ENCODE data around the gene ARL8A. TPM values are rescaled to one million over a fixed set of nuclear protein-coding genes. Genes with fewer than 3 reads are reported as not detected.

ARL8A gene
- total and polyA plus RNA-seq, 2 experiments from 2014 or later = 32.5 to 33.9 TPM

GRCh38 chr1:202122639-202123335 is 21.8 kb downstream of the ARL8A start, which contains the start of gene GPR37L1:
GPR37L1 (plus strand) TSS chr1:202122917; CDS start chr1:202122964, 47 bp downstream.
- Histone ChIP-seq H3F3A (ENCODE audit: insufficient read depth) (no peaks in the 10 kb centered on the region), H2AFZ (no peak within 1 kb of the TSS), H3K4me3 (no peak within 1 kb of the TSS), H3K4me1 (ENCODE audit: insufficient read depth) (no peaks in the 10 kb centered on the region), H4K20me1 (ENCODE audit: insufficient read depth) (no peaks in the 10 kb centered on the region), H3K27ac (no peak within 1 kb of the TSS), H3K36me3 (ENCODE audit: low read depth) (no peaks in the 10 kb centered on the region), H3K4me2 (ENCODE audit: unreplicated experiment) (no peak within 1 kb of the TSS), H3K9me3 (ENCODE audit: low read depth) (no peaks in the 10 kb centered on the region), H3K9ac (no peak within 1 kb of the TSS), H3K79me2 (ENCODE audit: insufficient read depth) (no peaks in the 10 kb centered on the region), H3K9me2 (ENCODE audit: insufficient read depth) (no peaks in the 10 kb centered on the region), H3K27me3 (replicated peaks; ENCODE audit: insufficient read depth) (no peaks in the 10 kb centered on the region; the same call in none of the 2 replicates)
- TF ChIP-seq EZH2 (IDR thresholded peaks at IDR 0.05; ENCODE audit: insufficient read depth, poor library complexity, severe bottlenecking) (no peak), EZH2phosphoT487 (IDR thresholded peaks at IDR 0.05; ENCODE audit: insufficient read depth, low read depth) (no peak)
- peak; percentile 36 for DNase-seq
- 64 to 72% methylated on average over 18 to 19 of the region's 19 CpGs for WGBS, 2 experiments (ENCODE audit: low coverage in 1 of 2, low lambda C conversion rate in 2 of 2, missing lambda C conversion rate in 2 of 2)
- in situ Hi-C loops (cut with MboI) = loop anchor here (25.0 kb wide), 1 partner anchor 235 kb away; the partner anchor contains the start of gene SHISA4

DNA sequence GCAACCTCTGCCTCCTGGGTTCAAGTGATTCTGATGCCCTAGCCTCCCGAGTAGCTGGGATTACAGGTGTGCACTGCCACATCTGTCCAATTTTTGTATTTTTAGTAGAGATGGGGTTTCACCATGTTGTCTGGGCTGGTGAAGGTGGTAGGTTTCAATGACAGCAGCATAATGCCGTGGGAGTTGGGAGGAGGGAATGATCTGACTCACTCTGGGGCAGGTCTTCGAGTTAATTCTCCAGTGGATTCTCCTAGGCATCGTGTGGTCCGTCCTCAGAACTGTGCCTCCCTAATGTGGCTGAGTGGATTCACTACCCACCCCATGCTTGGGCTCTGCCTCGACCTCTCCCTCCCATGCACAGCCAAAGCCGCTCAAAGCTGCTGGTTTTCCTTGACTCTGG is 23.5 kb downstream of the ARL8A start:
- in situ Hi-C loops (cut with MboI) = loop anchor here (25.0 kb wide), 1 partner anchor 234 kb away; the partner anchor contains the start of gene SHISA4
- DNase-seq = peak; percentile 52
- Histone ChIP-seq H3K9me3 (ENCODE audit: low read depth) (no peaks in the 10 kb centered on the region), H3K27ac (no peak overlapping the region), H3K4me2 (ENCODE audit: unreplicated experiment) (no peak overlapping the region), H3K9ac (no peak overlapping the region), H3K36me3 (ENCODE audit: low read depth) (no peaks in the 10 kb centered on the region), H3K27me3 (replicated peaks; ENCODE audit: insufficient read depth) (no peaks in the 10 kb centered on the region; the same call in none of the 2 replicates), H3K4me3 (no peak overlapping the region), H3K9me2 (ENCODE audit: insufficient read depth) (no peaks in the 10 kb centered on the region), H3F3A (ENCODE audit: insufficient read depth) (no peaks in the 10 kb centered on the region), H3K4me1 (ENCODE audit: insufficient read depth) (no peaks in the 10 kb centered on the region), H3K79me2 (ENCODE audit: insufficient read depth) (no peaks in the 10 kb centered on the region), H4K20me1 (ENCODE audit: insufficient read depth) (no peaks in the 10 kb centered on the region), H2AFZ (no peak overlapping the region)
- TF ChIP-seq EZH2 (IDR thresholded peaks at IDR 0.05; ENCODE audit: insufficient read depth, poor library complexity, severe bottlenecking) (no peak), EZH2phosphoT487 (IDR thresholded peaks at IDR 0.05; ENCODE audit: insufficient read depth, low read depth) (no peak)
- WGBS, 2 experiments (ENCODE audit: low coverage in 1 of 2, low lambda C conversion rate in 2 of 2, missing lambda C conversion rate in 2 of 2) = 54 to 57% methylated on average over 7 of the region's 7 CpGs

GRCh38 chr1:202117898-202118371 is 26.6 kb downstream of the ARL8A start:
- H3K9me3 ChIP-seq (ENCODE audit: low read depth) = no peaks in the 10 kb centered on the region
- H3K27ac ChIP-seq = no peak overlapping the region
- H2AFZ ChIP-seq = no peak overlapping the region
- H4K20me1 ChIP-seq (ENCODE audit: insufficient read depth) = no peaks in the 10 kb centered on the region
- DNase-seq = no peak
- H3K4me1 ChIP-seq (ENCODE audit: insufficient read depth) = 0 out of 2 replicates have a peak, but pooled peaks cover 4% of the 10 kb centered on the region
- H3K4me3 ChIP-seq = no peak overlapping the region
- TF ChIP-seq EZH2phosphoT487 (IDR thresholded peaks at IDR 0.05; ENCODE audit: insufficient read depth, low read depth) = no peak
- no peak for TF ChIP-seq EZH2 (IDR thresholded peaks at IDR 0.05; ENCODE audit: insufficient read depth, poor library complexity, severe bottlenecking)
- no peaks in the 10 kb centered on the region for H3K36me3 ChIP-seq (ENCODE audit: low read depth)
- no peak overlapping the region for H3K9ac ChIP-seq
- H3K9me2 ChIP-seq (ENCODE audit: insufficient read depth) = no peaks in the 10 kb centered on the region
- no peaks in the 10 kb centered on the region for H3K79me2 ChIP-seq (ENCODE audit: insufficient read depth)
- WGBS, 2 experiments (ENCODE audit: low coverage in 1 of 2, low lambda C conversion rate in 2 of 2, missing lambda C conversion rate in 2 of 2) = 55 to 57% methylated on average over 10 of the region's 10 CpGs
- H3F3A ChIP-seq (ENCODE audit: insufficient read depth) = no peaks in the 10 kb centered on the region; the same call in 1 of the 2 replicates
- in situ Hi-C loops (cut with MboI) = loop anchor here (5.0 to 25.0 kb wide), 2 partner anchors 106 to 231 kb away; partner anchors contain the start of genes ELF3 and SHISA4
- H3K27me3 ChIP-seq (replicated peaks; ENCODE audit: insufficient read depth) = no peaks in the 10 kb centered on the region; the same call in 1 of the 2 replicates
- H3K4me2 ChIP-seq (ENCODE audit: unreplicated experiment) = no peak overlapping the region

- H3K9ac ChIP-seq = no peak overlapping the region
- no peak overlapping the region for H3K27ac ChIP-seq
- no peak overlapping the region for H3K4me2 ChIP-seq (ENCODE audit: unreplicated experiment)
- H4K20me1 ChIP-seq (ENCODE audit: insufficient read depth) = no peaks in the 10 kb centered on the region
- no peaks in the 10 kb centered on the region for H3K9me3 ChIP-seq (ENCODE audit: low read depth)
- H3F3A ChIP-seq (ENCODE audit: insufficient read depth) = no peaks in the 10 kb centered on the region; the same call in 1 of the 2 replicates
- no peak overlapping the region for H2AFZ ChIP-seq
- H3K4me3 ChIP-seq = no peak overlapping the region
- WGBS, 2 experiments (ENCODE audit: low coverage in 1 of 2, low lambda C conversion rate in 2 of 2, missing lambda C conversion rate in 2 of 2) = 87 to 93% methylated on average over 8 of the region's 8 CpGs
- H3K4me1 ChIP-seq (ENCODE audit: insufficient read depth) = 0 out of 2 replicates have a peak, but pooled peaks cover 6% of the 10 kb centered on the region
- in situ Hi-C loops (cut with MboI) = loop anchor here (5.0 to 25.0 kb wide), 2 partner anchors 104 to 229 kb away; partner anchors contain the start of genes ELF3 and SHISA4
- no peak for TF ChIP-seq EZH2 (IDR thresholded peaks at IDR 0.05; ENCODE audit: insufficient read depth, poor library complexity, severe bottlenecking)
- no peak for TF ChIP-seq EZH2phosphoT487 (IDR thresholded peaks at IDR 0.05; ENCODE audit: insufficient read depth, low read depth)
- H3K36me3 ChIP-seq (ENCODE audit: low read depth) = no peaks in the 10 kb centered on the region
- H3K9me2 ChIP-seq (ENCODE audit: insufficient read depth) = no peaks in the 10 kb centered on the region
- H3K79me2 ChIP-seq (ENCODE audit: insufficient read depth) = no peaks in the 10 kb centered on the region
- H3K27me3 ChIP-seq (replicated peaks; ENCODE audit: insufficient read depth) = no peaks in the 10 kb centered on the region; the same call in 1 of the 2 replicates
- DNase-seq = no peak
Observed at GRCh38 chr1:202116287-202116686, 28.2 kb downstream of the ARL8A start.
